Astrocyte of the spinal cord (primary cell): ENCODE measurements around the gene TMEM14A.

Experiments
- DNase-seq: peaks from one replicate; pipeline ENCODE4 v3.0.0; 2011; ENCODE audit warnings: low read depth, low spot score
- H3K4me3 ChIP-seq: 2 replicates; pipeline ENCODE4 v1.5.1; 2011; ENCODE audit warnings: low read depth, mild to moderate bottlenecking, low read length, moderate library complexity
- in situ Hi-C: cut with HindIII; loops from 2 replicates; pipeline ENCODE4 v1.10.0; 2017; ENCODE audit warnings: low sequenced_read_pairs
- TF ChIP-seq, protein P1 (sequence below): IDR thresholded peaks from 2 replicates; pipeline ENCODE4 v1.5.1; 2012; ENCODE audit warnings: low read depth, mild to moderate bottlenecking, low read length, inconsistent platforms

TMEM14A gene

GRCh38 chr6:52643158-52643557 is 27.8 kb upstream of the TMEM14A start:
- in situ Hi-C loops: no loop called here
- DNase-seq: no peak
- TF ChIP-seq, protein P1, sequence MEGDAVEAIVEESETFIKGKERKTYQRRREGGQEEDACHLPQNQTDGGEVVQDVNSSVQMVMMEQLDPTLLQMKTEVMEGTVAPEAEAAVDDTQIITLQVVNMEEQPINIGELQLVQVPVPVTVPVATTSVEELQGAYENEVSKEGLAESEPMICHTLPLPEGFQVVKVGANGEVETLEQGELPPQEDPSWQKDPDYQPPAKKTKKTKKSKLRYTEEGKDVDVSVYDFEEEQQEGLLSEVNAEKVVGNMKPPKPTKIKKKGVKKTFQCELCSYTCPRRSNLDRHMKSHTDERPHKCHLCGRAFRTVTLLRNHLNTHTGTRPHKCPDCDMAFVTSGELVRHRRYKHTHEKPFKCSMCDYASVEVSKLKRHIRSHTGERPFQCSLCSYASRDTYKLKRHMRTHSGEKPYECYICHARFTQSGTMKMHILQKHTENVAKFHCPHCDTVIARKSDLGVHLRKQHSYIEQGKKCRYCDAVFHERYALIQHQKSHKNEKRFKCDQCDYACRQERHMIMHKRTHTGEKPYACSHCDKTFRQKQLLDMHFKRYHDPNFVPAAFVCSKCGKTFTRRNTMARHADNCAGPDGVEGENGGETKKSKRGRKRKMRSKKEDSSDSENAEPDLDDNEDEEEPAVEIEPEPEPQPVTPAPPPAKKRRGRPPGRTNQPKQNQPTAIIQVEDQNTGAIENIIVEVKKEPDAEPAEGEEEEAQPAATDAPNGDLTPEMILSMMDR: no peak
- H3K4me3 ChIP-seq: no peak overlapping the region

- in situ Hi-C loops: no loop called here
Observed at GRCh38 chr6:52644253-52644652, 26.7 kb upstream of the TMEM14A start.

DNA sequence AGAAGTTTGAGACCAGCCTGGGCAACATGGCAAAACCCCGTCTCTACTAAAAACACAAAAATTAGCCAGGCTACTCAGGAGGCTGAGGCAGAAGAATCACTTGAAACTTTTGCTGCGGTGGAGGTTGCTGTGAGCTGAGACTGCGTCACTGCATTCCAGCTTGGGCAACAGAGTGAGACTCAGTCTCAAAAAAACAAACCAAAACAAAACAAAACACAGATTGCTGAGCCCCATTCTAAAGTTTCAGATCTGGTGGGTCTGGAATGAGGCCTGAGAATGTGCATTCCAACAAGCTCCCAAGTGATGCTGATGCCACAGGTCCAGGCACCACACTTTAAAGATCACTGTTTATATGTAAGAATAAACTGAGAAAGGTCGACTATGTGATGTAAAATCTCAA is 24.9 kb upstream of the TMEM14A start:
- in situ Hi-C loops: no loop called here

More at GRCh38 chr6:52644253-52644652, 26.7 kb upstream of the TMEM14A start:
- H3K4me3 ChIP-seq: no peak overlapping the region
- DNase-seq: no peak
- TF ChIP-seq, protein P1: no peak

DNA sequence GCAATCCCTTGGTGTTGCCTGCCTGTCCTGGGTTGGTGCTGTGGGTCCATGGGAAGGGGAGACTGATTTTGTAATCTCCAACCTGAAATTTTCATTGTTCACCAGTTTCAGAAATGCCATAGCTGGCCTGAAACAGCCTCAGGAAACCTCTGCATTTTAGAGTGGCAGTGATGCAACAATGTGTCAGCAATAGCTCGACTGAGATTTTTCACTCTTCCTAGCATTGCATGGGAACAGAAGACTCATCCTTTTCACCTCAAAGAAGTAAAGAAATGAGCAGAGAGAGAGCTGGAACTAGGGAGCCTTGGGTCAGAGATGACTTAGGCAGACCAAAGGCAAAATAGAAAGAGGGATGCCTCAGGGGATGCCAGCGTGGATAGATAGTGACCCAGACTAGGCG is 23.7 kb upstream of the TMEM14A start:
- no peak for DNase-seq
- in situ Hi-C loops: no loop called here
- H3K4me3 ChIP-seq: no peak overlapping the region
- TF ChIP-seq, protein P1: no peak

More for the DNA sequence above, 24.9 kb upstream of the TMEM14A start:
- TF ChIP-seq, protein P1: no peak
- H3K4me3 ChIP-seq: no peak overlapping the region
- no peak for DNase-seq

DNA sequence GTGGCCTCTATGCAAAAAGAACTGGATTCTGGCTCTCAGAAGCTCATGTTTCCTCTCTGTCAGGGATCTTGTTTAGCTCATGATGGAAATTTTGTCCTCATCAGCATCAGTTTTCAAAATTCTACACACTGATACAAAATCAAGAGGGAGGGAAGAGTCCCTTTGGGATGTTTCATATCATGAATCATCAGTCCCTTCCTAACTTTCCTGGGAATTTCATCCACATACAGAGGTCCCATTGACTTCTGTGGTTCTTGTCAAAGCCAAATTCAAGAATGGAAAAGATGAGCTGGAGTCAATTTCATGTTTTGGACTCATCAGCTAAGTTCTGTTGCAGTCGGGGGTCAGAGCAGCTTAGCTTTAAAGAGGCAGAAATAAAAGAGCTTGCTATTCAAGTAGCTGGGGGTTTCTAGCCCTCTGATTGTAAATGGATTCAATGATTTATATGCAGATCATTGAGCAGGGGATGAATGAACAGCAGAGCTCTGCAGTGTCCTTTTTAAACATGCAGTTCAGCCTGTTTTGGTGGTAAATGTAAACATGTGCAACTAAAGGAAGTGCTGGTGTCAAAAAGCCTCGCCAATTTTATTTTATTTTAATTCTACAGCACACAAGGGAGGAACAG is 21.3 kb upstream of the TMEM14A start:
- in situ Hi-C loops: loop anchor here (25.0 kb wide), 1 partner anchor 362 kb away; the partner anchor contains the start of gene MCM3
- no peak overlapping the region for H3K4me3 ChIP-seq
- DNase-seq: no peak
- TF ChIP-seq, protein P1: no peak

DNA sequence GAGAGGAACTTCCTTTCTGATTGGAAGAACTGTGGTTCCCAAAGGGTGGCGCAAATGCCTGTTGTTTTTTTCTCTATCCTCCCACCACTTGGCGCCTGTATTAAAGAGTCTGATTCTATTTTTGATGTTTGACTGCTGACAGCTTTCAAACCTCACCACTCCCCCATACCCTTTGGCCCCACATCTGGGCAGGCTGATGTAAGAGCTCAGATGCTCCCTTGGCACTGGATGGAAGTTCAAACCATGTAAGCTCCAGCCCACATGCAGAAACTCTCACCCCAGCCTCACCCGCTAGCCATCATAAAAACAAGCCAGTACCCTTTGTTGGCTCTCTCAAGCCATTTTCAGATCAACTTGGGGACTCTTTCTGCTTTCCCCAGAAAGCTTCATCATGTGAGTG is 20.0 kb upstream of the TMEM14A start:
- no peak overlapping the region for H3K4me3 ChIP-seq
- TF ChIP-seq, protein P1: no peak
- no peak for DNase-seq
- in situ Hi-C loops: loop anchor here (25.0 kb wide), 1 partner anchor 364 kb away; the partner anchor contains the start of gene MCM3
